Aorta (tissue), 5 donors: ENCODE data around the gene PGC. TPM values are rescaled to one million over a fixed set of nuclear protein-coding genes. Genes with fewer than 3 reads are reported as not detected.

Source experiments
- ATAC-seq: fragments of 200-7000 bp; cut with Tn5 transposase; one replicate; pipeline ENCODE4 v1.9.1; 2022; ENCODE audit warnings: moderate library complexity; ENCODE audit not compliant: low FRiP score
- DNase-seq, 2 donors: peaks; one replicate each; pipeline ENCODE4 v3.0.0-alpha.2; 2020
- H3K27ac ChIP-seq, 2 donors: one replicate each; pipeline ENCODE4 v1.5.1; 2013; ENCODE audit warnings: low read length in 2 of 2, mild to moderate bottlenecking in 2 of 2, moderate library complexity in 2 of 2, control low read depth in 1 of 2, inconsistent platforms in 1 of 2, low read depth in 1 of 2
- H3K27me3 ChIP-seq, 2 donors: one replicate each; pipeline ENCODE4 v1.6.1; 2013; ENCODE audit warnings: control low read depth in 1 of 2, low read length in 1 of 2, mild to moderate bottlenecking in 1 of 2, moderate library complexity in 1 of 2; ENCODE audit not compliant: insufficient read depth in 2 of 2, control insufficient read depth in 1 of 2
- H3K36me3 ChIP-seq, 2 donors: one replicate each; pipeline ENCODE4 v1.6.1; 2013; ENCODE audit warnings: control low read depth in 1 of 2, low read length in 1 of 2, mild to moderate bottlenecking in 1 of 2; ENCODE audit not compliant: insufficient read depth in 2 of 2, control insufficient read depth in 1 of 2
- H3K4me1 ChIP-seq, 2 donors: one replicate each; pipeline ENCODE4 v1.6.1; 2013; ENCODE audit warnings: low read length in 2 of 2, control low read depth in 1 of 2, mild to moderate bottlenecking in 1 of 2, moderate library complexity in 1 of 2; ENCODE audit not compliant: insufficient read depth in 2 of 2, control insufficient read depth in 1 of 2
- H3K4me3 ChIP-seq, 2 donors: one replicate each; pipeline ENCODE4 v1.5.1; 2013; ENCODE audit warnings: low read length in 2 of 2, control low read depth in 1 of 2, mild to moderate bottlenecking in 1 of 2
- H3K9me3 ChIP-seq: one replicate; pipeline ENCODE4 v1.6.1; 2013; ENCODE audit warnings: mild to moderate bottlenecking, low read length; ENCODE audit not compliant: control insufficient read depth
- WGBS, 2 donors: extraction: QIAGEN DNeasy Blood & Tissue Kit; methylation state at CpG; one replicate each; pipeline ENCODE4 v1.1.7; 2013; 5-methylcytosine and 5-hydroxymethylcytosine counted together
- intact Hi-C, 2 donors: fragments of 100-400 bp; cut with DNase I; formaldehyde crosslinking; loops; one replicate each; pipeline versions ENCODE4 v1.14.2 to v1.15.0; 2022
- polyA plus RNA-seq, 2 donors: library from polyadenylated mRNA; stranded (reverse); fragments of 200-250 nt; gene quantifications; one replicate each; pipeline ENCODE4 v1.2.3, GENCODE V29; 2013
- total RNA-seq, 2 donors: library from RNA; stranded (reverse); fragmentation: NEBNext Ultra II Directional; extraction: Animal tissue kit (Norgen Biotek cat#: 25700); gene quantifications; one replicate each; pipeline ENCODE4 v1.2.1, GENCODE V29; 2021
- donor health status: healthy with polysubstance abuse.
- donor health status: Bipolar disorder and iron deficiency.
- donor health status: DM: no; HTN: no; CAD: no.
- donor health status: DM: no; HTN: no; CAD: no.
- donor health status: DM: yes; HTN: yes; CAD: no.

Gene PGC
- total and polyA plus RNA-seq, 4 donors: 0.33 to 2.5 (median 0.86) TPM

GRCh38 chr6:41709375-41709774 is 37.8 kb downstream of the PGC start:
- no peaks in the 10 kb centered on the region for H3K27me3 ChIP-seq
- WGBS, 2 donors: 94 to 96% methylated on average over 2 of the region's 2 CpGs
- ATAC-seq (no peak), DNase-seq (no peak)
- intact Hi-C loops: no loop called here
- peaks cover 0 to 5% of the 10 kb centered on the region in 2 donors for H3K4me1 ChIP-seq
- no peak overlapping the region for H3K27ac ChIP-seq
- H3K4me3 ChIP-seq: no peak overlapping the region
- H3K36me3 ChIP-seq: no peaks in the 10 kb centered on the region
- H3K9me3 ChIP-seq: no peaks in the 10 kb centered on the region

GRCh38 chr6:41708856-41709255 is 38.3 kb downstream of the PGC start:
- Histone ChIP-seq H3K4me3 (no peak overlapping the region), H3K4me1 (peaks cover 0 to 5% of the 10 kb centered on the region in 2 donors), H3K36me3 (no peaks in the 10 kb centered on the region), H3K9me3 (no peaks in the 10 kb centered on the region), H3K27ac (no peak overlapping the region), H3K27me3 (no peaks in the 10 kb centered on the region)
- ATAC-seq: no peak
- intact Hi-C loops: no loop called here
- DNase-seq: no peak
- WGBS, 2 donors: 93 to 97% methylated on average over 3 of the region's 3 CpGs

- Histone ChIP-seq H3K9me3 (no peaks in the 10 kb centered on the region), H3K36me3 (no peaks in the 10 kb centered on the region), H3K4me3 (no peak overlapping the region), H3K27ac (no peak overlapping the region), H3K27me3 (no peaks in the 10 kb centered on the region), H3K4me1 (peaks cover 0 to 5% of the 10 kb centered on the region in 2 donors)
- DNase-seq: peak in 1 of 2 donors; percentile 69
- intact Hi-C loops: loop anchor here in 1 of 2 donors (2.0 kb wide), 1 partner anchor 79 kb away; the partner anchor contains the start of gene TOMM6
- WGBS, 2 donors: 87 to 92% methylated on average over 14 of the region's 14 CpGs
- ATAC-seq: no peak
These were observed 39.5 kb downstream of the PGC start for GRCh38 chr6:41707565-41708200.

GRCh38 chr6:41706876-41707564 is 40.2 kb downstream of the PGC start:
- peak in 1 of 2 donors; percentile 75 for DNase-seq
- intact Hi-C loops: loop anchor here in 1 of 2 donors (1.0 to 2.0 kb wide), 2 partner anchors 28 to 80 kb away; partner anchors contain the start of genes TFEB and TOMM6
- WGBS, 2 donors: 80 to 83% methylated on average over 9 of the region's 9 CpGs
- no peak overlapping the region for H3K27ac ChIP-seq
- H3K27me3 ChIP-seq: no peaks in the 10 kb centered on the region
- H3K36me3 ChIP-seq: no peaks in the 10 kb centered on the region
- peak; percentile 57 for ATAC-seq
- H3K9me3 ChIP-seq: no peaks in the 10 kb centered on the region
- peaks cover 0 to 5% of the 10 kb centered on the region in 2 donors for H3K4me1 ChIP-seq
- H3K4me3 ChIP-seq: no peak overlapping the region

GRCh38 chr6:41705996-41706835 is 41.0 kb downstream of the PGC start:
- DNase-seq (peak; percentile 94), ATAC-seq (peak; percentile 90)
- intact Hi-C loops: loop anchor here in 1 of 2 donors (1.0 to 2.0 kb wide), 2 partner anchors 29 to 81 kb away; partner anchors contain the start of genes TFEB and TOMM6
- H3K36me3 ChIP-seq: no peaks in the 10 kb centered on the region
- H3K9me3 ChIP-seq: no peaks in the 10 kb centered on the region
- peak overlapping the region; percentile 18 to 46 for H3K27ac ChIP-seq
- WGBS, 2 donors: 12 to 16% methylated on average over 15 of the region's 15 CpGs
- H3K4me3 ChIP-seq: no peak overlapping the region
- peaks cover 0 to 5% of the 10 kb centered on the region in 2 donors for H3K4me1 ChIP-seq
- H3K27me3 ChIP-seq: no peaks in the 10 kb centered on the region

- peak overlapping the region in 1 of 2 donors; percentile 46 for H3K27ac ChIP-seq
- no peak overlapping the region for H3K4me3 ChIP-seq
- WGBS, 2 donors: 41 to 46% methylated on average over 12 of the region's 12 CpGs
- no peaks in the 10 kb centered on the region for H3K27me3 ChIP-seq
- intact Hi-C loops: no loop called here
- DNase-seq (no peak), ATAC-seq (no peak)
- no peaks in the 10 kb centered on the region for H3K36me3 ChIP-seq
- H3K4me1 ChIP-seq: peaks cover 0 to 5% of the 10 kb centered on the region in 2 donors
- H3K9me3 ChIP-seq: no peaks in the 10 kb centered on the region
These were observed 41.7 kb downstream of the PGC start for GRCh38 chr6:41705311-41705995.

- Histone ChIP-seq H3K36me3 (no peaks in the 10 kb centered on the region), H3K4me1 (peaks cover 0 to 5% of the 10 kb centered on the region in 2 donors), H3K4me3 (no peak overlapping the region), H3K9me3 (no peaks in the 10 kb centered on the region), H3K27me3 (no peaks in the 10 kb centered on the region), H3K27ac (peak overlapping the region in 1 of 2 donors; percentile 46)
- 89 to 90% methylated on average over 5 of the region's 5 CpGs for WGBS, 2 donors
- no peak for DNase-seq
- ATAC-seq: no peak
- intact Hi-C loops: no loop called here
These were observed 42.4 kb downstream of the PGC start for GRCh38 chr6:41704656-41705310.

- Histone ChIP-seq H3K4me3 (no peak overlapping the region), H3K4me1 (peaks cover 0 to 5% of the 10 kb centered on the region in 2 donors), H3K27ac (no peak overlapping the region), H3K9me3 (no peaks in the 10 kb centered on the region), H3K36me3 (no peaks in the 10 kb centered on the region), H3K27me3 (no peaks in the 10 kb centered on the region)
- intact Hi-C loops: no loop called here
- ATAC-seq (no peak), DNase-seq (no peak)
- WGBS, 2 donors: 80 to 92% methylated on average over 7 of the region's 7 CpGs
These were observed 43.2 kb downstream of the PGC start for GRCh38 chr6:41704028-41704427.
